GM19193 (cell line): ENCODE results near the gene ASCL4.

Experiments used
- POLR2A ChIP-seq: IDR thresholded peaks from 4 replicates; pipeline ENCODE4 v1.6.1; 2011; ENCODE audit not compliant: insufficient read depth, insufficient read length; ENCODE audit errors: extremely low read depth

ASCL4 gene

DNA sequence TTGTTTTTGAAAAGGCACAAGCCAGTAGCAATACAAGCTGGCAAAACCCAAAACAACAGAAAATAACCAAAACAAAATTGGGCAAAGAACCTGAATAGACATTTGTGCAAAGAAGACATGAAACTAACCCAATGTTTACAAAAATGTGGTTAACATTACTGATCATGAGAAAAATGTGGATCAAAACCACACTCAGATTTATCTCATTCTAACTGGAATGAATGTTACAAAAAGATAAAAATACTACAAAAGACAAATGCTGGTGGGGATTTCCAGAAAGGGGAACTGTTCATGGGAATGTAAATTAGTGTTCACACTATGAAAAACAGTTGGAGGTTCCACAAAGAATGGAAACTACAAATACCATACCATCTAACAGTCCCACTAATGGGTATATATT, 26.6 kb downstream of the ASCL4 start:
- no peak for TF ChIP-seq POLR2A

GRCh38 chr12:107803092-107803491, 28.6 kb downstream of the ASCL4 start:
- TF ChIP-seq POLR2A = no peak

GRCh38 chr12:107805488-107806180, 31.1 kb downstream of the ASCL4 start:
- TF ChIP-seq POLR2A = no peak

DNA sequence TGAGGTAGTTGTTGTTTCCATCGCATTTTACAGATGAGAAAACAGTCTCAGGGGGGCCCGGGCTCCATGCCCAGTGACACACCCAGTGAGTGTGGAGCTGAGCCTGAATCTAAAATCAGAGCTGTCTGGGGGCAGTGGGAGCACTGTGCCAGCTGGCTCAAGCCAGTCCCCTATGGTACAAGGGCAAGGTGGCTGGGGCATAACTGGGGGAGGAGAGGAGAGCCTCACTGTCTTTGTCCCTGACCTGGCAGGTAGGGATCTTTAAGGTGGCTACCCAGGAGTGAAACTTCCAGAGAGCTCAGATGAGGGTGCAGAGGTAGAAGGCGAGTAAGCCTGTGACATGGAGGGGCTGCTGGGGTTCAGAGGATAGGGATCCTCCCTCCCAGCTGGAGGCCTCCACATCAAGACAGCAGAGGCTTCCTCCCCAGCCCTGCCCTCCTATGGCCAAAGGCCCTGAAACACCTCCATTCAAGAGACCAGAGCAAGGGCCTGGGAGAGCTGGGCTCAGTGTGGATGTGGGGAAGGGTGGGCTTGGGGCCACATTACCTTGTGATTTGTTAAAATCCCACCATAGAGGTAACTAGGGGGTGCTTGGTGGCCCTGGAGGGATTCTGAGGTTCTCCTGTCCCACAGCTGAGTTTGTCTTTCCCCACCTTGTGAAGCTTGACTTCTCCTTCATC, 33.1 kb downstream of the ASCL4 start:
- TF ChIP-seq POLR2A = no peak

DNA sequence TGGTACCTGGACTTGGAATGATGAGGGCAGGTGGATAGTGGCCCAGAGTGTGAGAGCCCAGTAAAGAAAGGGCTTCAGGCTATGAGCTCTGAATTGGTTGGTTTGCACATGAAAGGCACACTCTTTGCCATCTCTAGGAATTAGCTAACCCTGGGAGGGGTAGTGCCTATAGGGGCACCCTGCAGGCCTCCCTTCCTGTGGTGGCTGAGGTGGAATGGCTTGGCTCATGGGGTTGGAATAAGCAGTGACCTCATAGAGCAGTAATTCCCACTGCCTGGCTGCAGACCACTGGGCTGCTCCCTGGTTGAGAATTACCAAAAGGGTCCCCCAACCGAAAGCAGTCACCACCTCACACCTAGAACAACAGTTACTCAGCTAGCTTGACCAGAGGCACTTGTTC, 42.7 kb downstream of the ASCL4 start:
- no peak for TF ChIP-seq POLR2A

DNA sequence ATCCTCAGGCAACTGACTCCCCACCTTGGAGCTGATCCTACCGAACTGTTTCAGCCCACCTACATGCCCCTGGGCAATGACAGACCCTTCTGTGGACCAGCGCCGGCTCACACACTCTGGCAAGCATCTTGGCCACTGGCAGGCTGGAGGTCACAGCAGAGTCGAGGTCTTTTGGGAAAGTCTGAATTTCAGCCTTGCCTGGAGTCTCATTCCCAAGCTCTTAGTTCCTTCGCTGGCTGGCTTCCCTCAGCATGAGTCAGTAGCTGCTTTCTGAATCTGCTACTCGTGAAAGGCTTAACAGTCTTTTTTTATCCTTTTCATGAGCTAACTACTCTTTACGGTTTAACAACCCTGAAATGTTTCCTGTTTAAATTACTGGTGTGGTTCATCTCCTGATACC, 44.5 kb downstream of the ASCL4 start:
- no peak for TF ChIP-seq POLR2A

DNA sequence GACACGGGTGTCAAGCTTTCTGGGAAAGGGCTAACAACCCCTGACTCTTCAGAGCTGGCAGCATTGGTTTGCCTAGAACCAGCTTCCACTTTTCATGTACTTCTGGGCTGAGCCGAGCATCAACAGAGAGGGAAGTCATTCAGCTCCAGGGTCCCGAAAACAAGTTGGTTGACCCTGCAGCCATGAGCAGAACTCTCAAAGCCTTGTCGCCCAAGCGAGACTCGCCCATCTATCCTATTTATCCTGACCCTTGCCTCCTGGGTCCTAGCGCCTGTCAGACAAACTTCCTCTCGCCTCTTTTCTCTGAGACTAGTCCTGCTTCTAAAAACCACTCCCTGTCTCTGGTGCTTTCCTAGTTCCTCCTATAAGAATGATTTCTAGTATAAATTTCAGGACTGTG, 47.9 kb downstream of the ASCL4 start:
- no peak for TF ChIP-seq POLR2A
